GM18526 (cell line): Measurements from ENCODE around the gene FOXD1.

Experiments used
- POLR2A ChIP-seq: IDR thresholded peaks from 3 replicates; pipeline ENCODE4 v1.6.1; 2011; ENCODE audit not compliant: insufficient read length; ENCODE audit errors: extremely low read depth

The FOXD1 gene

DNA sequence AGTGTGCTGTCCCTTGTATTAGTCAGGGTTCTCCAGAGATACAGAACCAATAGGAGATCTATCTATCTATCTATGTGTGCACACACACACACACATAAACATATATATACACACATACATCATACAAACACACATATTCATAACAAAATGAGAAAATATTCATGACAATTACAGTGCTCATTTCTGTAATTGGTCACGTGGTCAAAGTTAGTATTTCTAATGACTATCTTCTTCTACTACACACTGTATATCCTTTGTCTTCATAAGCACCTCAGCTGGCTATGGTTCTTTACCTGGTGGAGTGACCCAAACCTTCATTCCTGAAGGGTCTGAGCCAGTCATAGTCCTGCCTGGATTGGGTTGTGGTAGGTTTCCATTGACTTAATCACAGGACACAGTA is 31.9 kb upstream of the FOXD1 start:
- no peak for TF ChIP-seq POLR2A

DNA sequence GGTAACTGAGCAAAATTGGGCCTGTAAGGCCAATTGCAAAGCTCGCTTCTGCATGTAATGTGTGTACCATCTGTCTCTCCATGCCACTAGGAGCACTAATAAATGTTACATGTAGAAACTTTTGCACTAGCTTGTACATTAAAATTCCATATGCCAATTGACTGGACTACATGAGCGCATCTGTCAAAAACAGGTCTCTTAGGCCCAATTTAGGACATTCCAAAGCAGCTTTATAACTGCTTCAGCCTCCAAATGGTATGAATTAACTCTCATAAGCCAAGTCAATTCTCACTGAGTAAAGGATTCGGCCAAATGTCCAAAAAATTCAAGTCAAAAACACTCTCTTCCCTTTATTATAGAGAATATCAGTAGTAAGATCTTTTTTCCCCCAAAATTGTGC is 23.5 kb upstream of the FOXD1 start:
- no peak for TF ChIP-seq POLR2A

DNA sequence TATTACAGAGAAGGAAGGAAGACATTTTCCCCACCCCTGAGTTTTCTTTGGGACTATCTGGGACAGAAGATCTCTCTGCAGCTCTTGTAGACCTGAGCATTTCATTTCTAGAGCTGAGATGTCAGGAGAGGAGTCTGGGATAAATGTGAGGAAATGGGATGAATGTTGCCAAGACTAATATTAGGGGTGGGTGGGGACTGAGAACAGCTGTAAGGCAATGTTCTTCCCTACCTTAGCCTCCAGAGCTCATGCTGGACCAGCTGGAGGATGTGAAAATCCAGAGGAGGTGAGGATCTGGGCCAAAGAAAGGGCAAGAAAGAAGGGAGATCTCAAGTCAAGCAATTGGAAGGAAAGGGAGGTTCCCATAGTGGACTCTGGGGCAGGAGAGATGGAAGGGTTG is 23.1 kb upstream of the FOXD1 start:
- TF ChIP-seq POLR2A, result no peak

GRCh38 chr5:73469878-73470277 is 21.3 kb upstream of the FOXD1 start:
- TF ChIP-seq POLR2A, result no peak

DNA sequence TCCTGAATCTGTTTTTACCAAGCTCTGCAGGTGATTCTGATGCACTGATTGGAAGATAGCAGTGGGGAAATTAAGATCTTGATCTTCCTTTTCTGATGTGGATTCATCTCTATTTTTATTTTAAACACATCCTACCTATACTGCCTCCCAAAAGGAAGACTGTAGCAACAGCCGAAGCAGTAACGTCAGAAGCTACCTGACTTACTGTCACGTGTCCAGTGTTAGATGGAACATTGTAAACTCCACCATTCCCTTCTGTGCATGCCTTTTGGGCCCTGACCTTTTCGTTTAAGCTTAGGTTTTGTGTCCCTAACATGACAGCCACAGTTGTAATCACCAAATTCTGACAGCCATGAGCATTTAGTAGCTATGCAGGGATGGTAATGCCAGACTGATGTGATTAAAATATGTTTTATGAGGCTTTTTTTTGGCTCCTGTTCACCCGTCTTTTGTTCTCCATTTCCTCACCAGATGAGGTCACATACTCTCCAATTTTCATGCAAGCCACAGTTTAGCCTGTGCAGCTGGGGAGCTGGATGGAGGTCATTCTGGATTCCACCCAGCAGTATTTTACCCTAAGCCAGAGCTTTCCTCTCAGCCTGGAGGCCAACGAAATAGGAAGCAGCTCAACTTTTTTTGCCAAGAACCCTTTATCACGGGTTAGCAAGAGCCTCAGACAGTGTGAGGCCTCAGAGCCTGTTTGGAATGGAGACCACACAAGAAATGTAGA is 15.6 kb upstream of the FOXD1 start:
- TF ChIP-seq POLR2A, result no peak

DNA sequence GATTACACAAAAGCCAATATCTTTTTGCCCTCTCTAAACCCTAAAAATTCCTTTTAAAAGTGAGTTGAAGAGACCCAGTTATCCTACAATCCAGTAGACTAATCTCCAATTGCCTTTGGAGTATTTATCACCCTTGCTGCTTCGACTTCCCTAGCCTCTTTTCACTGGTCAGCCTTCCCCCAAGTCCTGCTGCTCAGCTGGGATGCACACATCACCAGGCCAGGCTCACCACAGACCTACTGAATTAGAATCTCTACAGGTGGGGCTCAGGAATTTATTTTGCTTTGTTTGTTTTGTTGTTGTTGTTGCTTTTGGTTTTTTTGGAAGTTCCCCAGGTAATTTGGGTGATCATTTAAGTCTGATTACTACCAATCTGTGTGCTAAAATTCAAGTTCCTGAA is 11.6 kb upstream of the FOXD1 start:
- no peak for TF ChIP-seq POLR2A

- TF ChIP-seq POLR2A, result no peak
Measured at GRCh38 chr5:73459366-73459765, 10.8 kb upstream of the FOXD1 start.

DNA sequence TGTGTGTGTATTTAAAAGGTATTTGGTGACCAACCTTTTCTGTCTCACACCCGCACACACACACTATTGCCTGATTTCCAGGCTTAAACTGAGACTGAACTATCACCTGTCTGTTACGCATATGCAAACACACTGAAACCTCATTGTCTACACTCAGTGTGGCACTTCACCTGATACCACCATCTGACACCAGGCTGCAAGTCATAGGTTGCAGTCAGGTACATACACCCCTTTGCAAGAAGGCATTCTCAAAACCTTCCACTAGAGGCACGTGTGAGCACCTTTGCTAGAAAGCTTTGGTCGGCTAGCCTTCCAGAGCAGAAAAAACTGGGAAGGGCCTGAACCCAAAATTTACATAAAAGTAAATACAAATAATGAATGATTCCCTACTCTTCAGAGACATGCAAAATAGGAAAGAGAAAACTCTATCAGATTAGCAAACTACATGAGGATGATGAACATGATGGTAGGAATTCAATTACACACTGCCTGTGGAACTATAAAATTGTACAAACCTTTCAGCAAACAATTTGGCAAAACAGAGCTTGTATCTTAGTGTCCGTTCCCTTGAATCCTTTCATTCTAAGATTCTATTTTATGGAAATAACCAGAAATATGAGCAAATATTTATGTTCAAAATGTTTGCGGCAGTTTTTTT is 5.9 kb upstream of the FOXD1 start:
- TF ChIP-seq POLR2A, result no peak

DNA sequence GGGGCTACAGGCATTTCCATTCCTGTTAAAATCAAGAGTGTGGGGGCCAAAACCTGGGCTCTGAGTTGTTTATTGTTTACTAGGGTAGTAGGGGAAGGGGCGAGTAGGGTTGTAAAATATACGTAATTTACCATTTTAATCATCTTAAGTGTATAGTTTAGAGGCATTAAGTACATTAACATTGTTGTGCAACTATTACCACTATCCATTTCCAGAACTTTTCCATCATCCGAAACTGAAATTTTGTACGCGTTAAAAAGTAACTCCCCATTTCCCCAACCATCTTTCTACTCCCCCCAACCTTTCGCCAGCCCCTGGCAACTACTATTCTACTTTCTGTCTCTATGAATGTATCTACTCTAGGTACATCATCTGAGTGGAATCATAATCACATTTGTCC is 3.6 kb upstream of the FOXD1 start:
- TF ChIP-seq POLR2A, result no peak

- no peak for TF ChIP-seq POLR2A
Measured at GRCh38 chr5:73451224-73452130, 2.9 kb upstream of the FOXD1 start.

- no peak for TF ChIP-seq POLR2A
Measured at GRCh38 chr5:73450672-73451223, 2.2 kb upstream of the FOXD1 start.

DNA sequence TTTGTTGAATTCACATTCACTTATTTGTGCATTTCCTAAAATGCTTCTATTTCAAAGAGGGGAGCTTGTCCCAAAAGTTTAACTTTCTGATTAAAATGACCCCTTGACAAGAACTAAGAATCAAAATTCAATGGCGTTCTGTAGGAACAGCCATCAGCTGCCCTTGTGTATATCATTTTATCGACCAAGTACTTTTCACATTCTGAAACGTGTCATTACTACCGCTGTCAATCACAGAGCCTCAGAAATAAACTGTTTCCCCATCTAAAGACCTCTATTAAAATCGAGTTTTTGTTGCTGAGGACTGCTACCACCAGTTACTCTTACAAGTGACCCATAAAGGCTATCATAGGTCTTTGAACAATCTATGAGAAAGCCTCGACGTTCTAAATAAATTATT is 1.6 kb upstream of the FOXD1 start:
- no peak for TF ChIP-seq POLR2A

GRCh38 chr5:73447530-73448462 is 781 bp downstream of the FOXD1 start:
- no peak for TF ChIP-seq POLR2A

- TF ChIP-seq POLR2A, result no peak
Measured at GRCh38 chr5:73446631-73447529, 1.7 kb downstream of the FOXD1 start.
